BJ (cell line): Measurements from ENCODE around the gene ADPRHL1. TPM values are rescaled to one million over a fixed set of nuclear protein-coding genes. Genes with fewer than 3 reads are reported as not detected.

Experiments used
- CTCF ChIA-PET: fragments of 350-600 bp; formaldehyde crosslinking; extraction: SDS; loops from one replicate; lab custom pipeline; 2021; ENCODE audit warnings: antibody characterized with exemption, inconsistent platforms; lab: Yijun Ruan, JAX
- POLR2A ChIA-PET: fragments of 300-600 bp; sonication (Branson Sonifier 250); formaldehyde crosslinking; extraction: SDS; loops from one replicate; lab custom pipeline; 2021; ENCODE audit warnings: antibody characterized with exemption; lab: Charles Lee
- DNase-seq: peaks from one replicate; pipeline ENCODE4 v3.0.0-alpha.2; 2011; ENCODE audit warnings: low read depth
- H3K27me3 ChIP-seq: 2 replicates; pipeline ENCODE4 v1.6.0; 2011; ENCODE audit warnings: low read length; ENCODE audit not compliant: control insufficient read depth, insufficient read depth
- H3K36me3 ChIP-seq: 2 replicates; pipeline ENCODE4 v1.5.1; 2011; ENCODE audit warnings: low read length; ENCODE audit not compliant: control insufficient read depth, insufficient read depth
- H3K4me3 ChIP-seq: 2 replicates; pipeline ENCODE4 v1.5.1; 2011; ENCODE audit warnings: low read depth, mild to moderate bottlenecking, control low read depth, low read length
- CTCF ChIP-seq: IDR thresholded peaks from 2 replicates; pipeline ENCODE4 v1.5.1; 2011; ENCODE audit warnings: low read depth, mild to moderate bottlenecking, control low read depth, inconsistent platforms, low read length, moderate library complexity; ENCODE audit not compliant: insufficient read depth
- polyA plus RNA-seq: library from polyadenylated mRNA; depleted of rRNA; stranded (reverse); fragments of >200 nt; gene quantifications from 2 replicates; pipeline ENCODE4 v1.2.3, GENCODE V29; 2011

The ADPRHL1 gene
- polyA plus RNA-seq, 1 experiment, result 1.1 TPM

GRCh38 chr13:113477724-113478123 is 24.4 kb upstream of the ADPRHL1 start:
- ChIA-PET CTCF (no interaction called here), POLR2A (no interaction called here)
- DNase-seq, result no peak
- Histone ChIP-seq H3K4me3 (no peak overlapping the region), H3K36me3 (peaks cover 10% of the 10 kb centered on the region), H3K27me3 (no peaks in the 10 kb centered on the region)
- TF ChIP-seq CTCF, result no peak

GRCh38 chr13:113476811-113477210 is 23.5 kb upstream of the ADPRHL1 start:
- ChIA-PET CTCF (no interaction called here), POLR2A (no interaction called here)
- no peak overlapping the region for H3K4me3 ChIP-seq
- DNase-seq, result no peak
- no peak for TF ChIP-seq CTCF
- H3K36me3 ChIP-seq, result peaks cover 15% of the 10 kb centered on the region
- H3K27me3 ChIP-seq, result no peaks in the 10 kb centered on the region

- ChIA-PET CTCF (no interaction called here), POLR2A (no interaction called here)
- TF ChIP-seq CTCF, result no peak
- no peak for DNase-seq
- no peaks in the 10 kb centered on the region for H3K27me3 ChIP-seq
- H3K36me3 ChIP-seq, result peaks cover 16% of the 10 kb centered on the region
- no peak overlapping the region for H3K4me3 ChIP-seq
These were observed 22.6 kb upstream of the ADPRHL1 start for GRCh38 chr13:113475911-113476310.

- POLR2A ChIA-PET, result no interaction called here
- no peaks in the 10 kb centered on the region for H3K27me3 ChIP-seq
- CTCF ChIA-PET, result no interaction called here
- H3K4me3 ChIP-seq, result no peak overlapping the region
- no peak for TF ChIP-seq CTCF
- H3K36me3 ChIP-seq, result peaks cover 16% of the 10 kb centered on the region
- DNase-seq, result no peak
These were observed 22.0 kb upstream of the ADPRHL1 start for GRCh38 chr13:113475280-113475679.

GRCh38 chr13:113474179-113474578 is 20.9 kb upstream of the ADPRHL1 start:
- H3K4me3 ChIP-seq, result no peak overlapping the region
- H3K27me3 ChIP-seq, result no peaks in the 10 kb centered on the region
- no peak for DNase-seq
- no peak for TF ChIP-seq CTCF
- ChIA-PET CTCF (interaction anchor here (0.7 kb wide), 2 partner anchors 12 to 15 kb away, joined by 3 read pairs; no protein-coding TSS in a partner anchor), POLR2A (no interaction called here)
- H3K36me3 ChIP-seq, result peaks cover 15% of the 10 kb centered on the region
